Measurements from ENCODE around the gene CASR. TPM values are rescaled to one million over a fixed set of nuclear protein-coding genes. Genes with fewer than 3 reads are reported as not detected.

Gene CASR
- total and polyA plus RNA-seq, 12 donors: 0.03 to 0.55 (median 0.08) TPM; not detected in 6

DNA sequence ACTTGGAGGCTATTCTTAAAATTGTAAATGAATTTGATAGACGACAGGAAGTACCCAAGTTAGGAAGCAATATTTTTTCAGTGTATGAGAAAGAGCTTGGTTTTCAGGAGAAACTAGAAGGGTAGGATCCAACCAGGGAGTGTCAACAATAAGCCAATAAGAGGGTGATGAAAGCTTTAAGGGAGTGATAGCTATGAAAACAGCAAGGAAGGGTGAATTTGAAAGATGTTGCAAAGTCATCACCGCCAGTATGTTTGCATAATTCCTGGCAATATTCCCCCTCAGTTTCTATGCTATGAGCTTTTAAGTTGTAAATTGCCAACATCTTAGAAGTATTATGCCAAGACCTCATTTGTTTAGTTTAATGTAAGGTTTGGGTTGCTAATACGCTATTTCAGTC lies 129.8 kb downstream of the CASR start:
- intact Hi-C loops (cut with DNase I): no loop called here

DNA sequence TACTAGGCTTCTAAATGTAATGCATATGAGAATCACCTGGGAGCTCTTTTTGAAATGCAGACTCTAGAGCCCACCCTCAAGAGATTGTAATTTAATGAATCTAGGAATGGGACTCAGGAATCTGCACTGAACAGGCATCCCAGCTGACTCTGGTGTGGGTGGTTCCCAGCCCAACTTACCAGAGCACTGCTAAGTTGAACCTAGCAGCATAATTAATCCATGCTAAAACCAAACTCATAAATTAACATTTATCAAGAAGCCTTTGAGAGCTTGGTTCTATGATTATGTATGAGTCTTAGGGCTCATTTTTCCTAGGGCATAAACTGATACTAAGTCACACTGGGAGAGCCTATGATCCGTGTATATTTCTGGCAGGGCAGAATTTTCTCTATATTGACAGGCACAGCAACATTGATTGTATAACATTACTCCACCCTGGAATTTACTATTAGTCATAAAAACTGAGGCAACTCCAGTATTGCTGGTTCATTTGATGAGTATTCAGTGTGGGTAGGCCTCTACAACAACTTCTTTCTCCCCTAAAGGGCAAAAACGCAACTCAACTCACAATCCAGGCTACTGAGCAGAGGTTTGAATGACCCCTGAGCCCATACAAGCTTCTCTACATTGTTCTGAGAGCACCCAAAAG lies 130.9 kb downstream of the CASR start:
- H3K4me1 ChIP-seq (replicated peaks in 1 of 2): no peaks in the 10 kb centered on the region
- intact Hi-C loops (cut with DNase I): no loop called here
- TF ChIP-seq POLR2A (IDR thresholded peaks at IDR 0.05): no peak
- TF ChIP-seq, protein P1, sequence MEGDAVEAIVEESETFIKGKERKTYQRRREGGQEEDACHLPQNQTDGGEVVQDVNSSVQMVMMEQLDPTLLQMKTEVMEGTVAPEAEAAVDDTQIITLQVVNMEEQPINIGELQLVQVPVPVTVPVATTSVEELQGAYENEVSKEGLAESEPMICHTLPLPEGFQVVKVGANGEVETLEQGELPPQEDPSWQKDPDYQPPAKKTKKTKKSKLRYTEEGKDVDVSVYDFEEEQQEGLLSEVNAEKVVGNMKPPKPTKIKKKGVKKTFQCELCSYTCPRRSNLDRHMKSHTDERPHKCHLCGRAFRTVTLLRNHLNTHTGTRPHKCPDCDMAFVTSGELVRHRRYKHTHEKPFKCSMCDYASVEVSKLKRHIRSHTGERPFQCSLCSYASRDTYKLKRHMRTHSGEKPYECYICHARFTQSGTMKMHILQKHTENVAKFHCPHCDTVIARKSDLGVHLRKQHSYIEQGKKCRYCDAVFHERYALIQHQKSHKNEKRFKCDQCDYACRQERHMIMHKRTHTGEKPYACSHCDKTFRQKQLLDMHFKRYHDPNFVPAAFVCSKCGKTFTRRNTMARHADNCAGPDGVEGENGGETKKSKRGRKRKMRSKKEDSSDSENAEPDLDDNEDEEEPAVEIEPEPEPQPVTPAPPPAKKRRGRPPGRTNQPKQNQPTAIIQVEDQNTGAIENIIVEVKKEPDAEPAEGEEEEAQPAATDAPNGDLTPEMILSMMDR (IDR thresholded peaks at IDR 0.05): no peak
- H3K4me3 ChIP-seq: no peak overlapping the region
- H3K36me3 ChIP-seq (replicated peaks in 1 of 2): no peaks in the 10 kb centered on the region
- H3K27me3 ChIP-seq: no peaks in the 10 kb centered on the region
- 68 to 92% (median 76%) methylated on average over 2 of the region's 2 CpGs for WGBS, 4 donors
- no peaks in the 10 kb centered on the region for H3K9me3 ChIP-seq (replicated peaks in 1 of 3)
- no peak for DNase-seq
- H3K27ac ChIP-seq: no peak overlapping the region

More for the DNA sequence above, 129.8 kb downstream of the CASR start:
- no peak for DNase-seq
- TF ChIP-seq POLR2A (IDR thresholded peaks at IDR 0.05): no peak
- TF ChIP-seq, protein P1 (IDR thresholded peaks at IDR 0.05): no peak
- 72 to 79% (median 75%) methylated on average over 3 of the region's 3 CpGs for WGBS, 4 donors
- Histone ChIP-seq H3K36me3 (replicated peaks in 1 of 2) (no peaks in the 10 kb centered on the region), H3K27ac (no peak overlapping the region), H3K27me3 (no peaks in the 10 kb centered on the region), H3K4me1 (replicated peaks in 1 of 2) (no peaks in the 10 kb centered on the region), H3K9me3 (replicated peaks in 1 of 3) (no peaks in the 10 kb centered on the region), H3K4me3 (no peak overlapping the region)

DNA sequence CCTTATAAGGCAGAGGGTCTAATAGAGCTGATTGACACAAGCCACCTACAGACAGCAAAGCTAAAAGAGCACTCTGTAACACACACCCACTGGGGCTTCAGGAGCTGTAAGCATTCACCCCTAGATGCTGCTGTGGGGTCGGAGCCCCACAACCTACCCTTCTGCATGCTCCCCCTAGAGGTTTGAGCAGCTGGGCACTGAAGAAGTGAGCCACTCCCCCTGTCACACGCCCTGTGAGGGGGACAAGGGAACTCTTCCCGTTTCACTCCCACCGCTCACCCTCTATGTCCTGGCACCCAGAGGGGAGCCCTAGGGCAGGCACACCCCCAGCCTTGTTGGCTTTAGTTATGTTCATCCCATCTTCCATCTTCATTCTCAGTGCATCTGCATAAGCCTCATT lies 132.2 kb downstream of the CASR start:
- TF ChIP-seq, protein P1 (IDR thresholded peaks at IDR 0.05): no peak
- TF ChIP-seq POLR2A (IDR thresholded peaks at IDR 0.05): no peak
- Histone ChIP-seq H3K9me3 (replicated peaks in 1 of 3) (peaks cover 0 to 5% (median 0%) of the 10 kb centered on the region in 3 donors), H3K27me3 (no peaks in the 10 kb centered on the region), H3K4me1 (replicated peaks in 1 of 2) (no peaks in the 10 kb centered on the region), H3K4me3 (no peak overlapping the region), H3K27ac (no peak overlapping the region), H3K36me3 (replicated peaks in 1 of 2) (no peaks in the 10 kb centered on the region)
- intact Hi-C loops (cut with DNase I): no loop called here
- no peak for DNase-seq
- 29 to 56% (median 52%) methylated on average over 4 of the region's 4 CpGs for WGBS, 4 donors

DNA sequence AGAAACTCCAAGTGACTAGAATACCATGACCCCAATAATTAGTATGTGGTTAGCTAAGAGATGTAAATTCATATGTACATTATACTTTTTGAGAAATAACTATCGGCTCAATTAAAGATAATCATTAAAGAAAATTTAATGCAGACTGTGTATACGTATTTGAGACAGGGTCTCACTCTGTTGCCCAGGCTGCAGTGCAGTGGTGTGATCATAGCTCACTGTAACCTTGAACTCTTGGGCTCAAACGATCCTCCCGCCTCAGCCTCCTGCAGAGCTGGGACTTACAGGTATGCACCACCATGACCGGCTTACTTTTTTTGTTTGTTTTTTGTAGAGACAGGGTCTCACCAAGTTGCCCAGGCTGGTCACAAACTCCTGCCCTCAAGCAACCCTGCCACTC lies 132.9 kb downstream of the CASR start:
- WGBS, 4 donors: 53 to 82% (median 66%) methylated on average over 5 of the region's 5 CpGs
- DNase-seq: no peak
- no peak overlapping the region for H3K27ac ChIP-seq
- H3K27me3 ChIP-seq: no peaks in the 10 kb centered on the region
- H3K36me3 ChIP-seq (replicated peaks in 1 of 2): no peaks in the 10 kb centered on the region
- intact Hi-C loops (cut with DNase I): no loop called here
- H3K4me1 ChIP-seq (replicated peaks in 1 of 2): no peaks in the 10 kb centered on the region
- peaks cover 0 to 5% (median 0%) of the 10 kb centered on the region in 3 donors for H3K9me3 ChIP-seq (replicated peaks in 1 of 3)
- no peak for TF ChIP-seq POLR2A (IDR thresholded peaks at IDR 0.05)
- TF ChIP-seq, protein P1 (IDR thresholded peaks at IDR 0.05): no peak
- no peak overlapping the region for H3K4me3 ChIP-seq
